D341Med (cell line): ENCODE results near the gene PACS1.
"Not testable (repeated sequence)": the region's sequence is repeated elsewhere in the genome, so short reads cannot be mapped to it uniquely, and the experiment has no call there.

Experiments
- DNase-seq: peaks from one replicate; pipeline ENCODE4 v3.0.0; 2012; ENCODE audit warnings: low spot score

The PACS1 gene

GRCh38 chr11:66076561-66076960 lies 6.5 kb downstream of the PACS1 start:
- DNase-seq, result no peak

GRCh38 chr11:66077927-66078326 lies 7.9 kb downstream of the PACS1 start:
- DNase-seq, result no peak

- DNase-seq, result not testable (repeated sequence)
Measured at GRCh38 chr11:66078949-66079348, 8.9 kb downstream of the PACS1 start.

GRCh38 chr11:66080055-66080817 lies 10.2 kb downstream of the PACS1 start:
- no peak for DNase-seq

- no peak for DNase-seq
Measured at GRCh38 chr11:66081505-66081904, 11.4 kb downstream of the PACS1 start.

- DNase-seq, result no peak
Measured at GRCh38 chr11:66082946-66083698, 13.1 kb downstream of the PACS1 start.

GRCh38 chr11:66083767-66084166 lies 13.7 kb downstream of the PACS1 start:
- DNase-seq, result no peak

GRCh38 chr11:66084821-66085475 lies 14.9 kb downstream of the PACS1 start:
- no peak for DNase-seq

- no peak for DNase-seq
Measured at GRCh38 chr11:66087148-66087908, 17.3 kb downstream of the PACS1 start.

GRCh38 chr11:66089067-66089466 lies 19.0 kb downstream of the PACS1 start:
- no peak for DNase-seq

GRCh38 chr11:66090288-66090687 lies 20.2 kb downstream of the PACS1 start:
- DNase-seq, result no peak

- not testable (repeated sequence) for DNase-seq
Measured at GRCh38 chr11:66092125-66092524, 22.1 kb downstream of the PACS1 start.

GRCh38 chr11:66099746-66100145 lies 29.7 kb downstream of the PACS1 start:
- not testable (repeated sequence) for DNase-seq

GRCh38 chr11:66100272-66101065 lies 30.4 kb downstream of the PACS1 start:
- no peak for DNase-seq

- DNase-seq, result no peak
Measured at GRCh38 chr11:66101066-66101464, 31.0 kb downstream of the PACS1 start.

GRCh38 chr11:66104057-66104638 lies 34.1 kb downstream of the PACS1 start:
- no peak for DNase-seq

- DNase-seq, result no peak
Measured at GRCh38 chr11:66106786-66107599, 36.9 kb downstream of the PACS1 start.

GRCh38 chr11:66107600-66108510 lies 37.8 kb downstream of the PACS1 start:
- DNase-seq, result no peak

- DNase-seq, result no peak
Measured at GRCh38 chr11:66109294-66109693, 39.2 kb downstream of the PACS1 start.
